ENCODE results near the gene CSNK1A1. TPM values are rescaled to one million over a fixed set of nuclear protein-coding genes. Genes with fewer than 3 reads are reported as not detected.
A peak's percentile ranks its signal among the peaks of the same experiment; 100 is the strongest.

CSNK1A1 gene
- total RNA-seq, 1 experiment from 2014 or later = 263 TPM

DNA sequence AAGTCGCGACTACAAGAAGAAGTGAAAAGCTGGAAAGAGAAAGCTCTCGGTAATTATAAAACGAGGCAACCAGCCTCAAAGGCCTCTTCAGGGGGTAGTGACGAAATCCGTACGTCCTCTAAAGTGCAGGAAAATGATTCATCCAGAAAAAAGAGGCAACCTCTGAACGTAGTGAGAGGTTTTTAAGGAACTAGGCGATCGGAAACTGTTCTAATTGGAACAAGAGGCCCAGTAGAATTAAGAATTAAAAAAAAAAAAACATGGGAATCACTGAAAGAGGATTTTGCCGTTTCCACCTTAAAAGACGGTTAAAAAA, 1.0 kb downstream of the CSNK1A1 start:
- Histone ChIP-seq H3K27me3 (ENCODE audit: insufficient read depth, low read length) (no peaks in the 10 kb centered on the region), H3K4me1 (ENCODE audit: control insufficient read depth in 1 of 2, insufficient read depth in 2 of 2, low read length in 2 of 2) (peaks cover 11 to 62% of the 10 kb centered on the region in 2 experiments; a peak in 3 of 4 replicates), H3K4me2 (ENCODE audit: low read length) (peak overlapping the region; percentile 84), H3K4me3 (replicated peaks in 1 of 2; ENCODE audit: low read depth in 1 of 2, low read length in 2 of 2) (peak overlapping the region; percentile 85 to 99), H3K36me3 (ENCODE audit: control insufficient read depth in 1 of 2, insufficient read depth in 2 of 2, low read length in 2 of 2) (peaks cover 9 to 33% of the 10 kb centered on the region in 2 experiments), H2AFZ (ENCODE audit: low read depth, low read length, poor library complexity, severe bottlenecking) (no peak overlapping the region), H3K27ac (ENCODE audit: low read depth, low read length) (peak overlapping the region; percentile 93), H3K79me2 (ENCODE audit: insufficient read depth, low read length) (peaks cover 65% of the 10 kb centered on the region), H3K9me2 (ENCODE audit: insufficient read depth) (no peaks in the 10 kb centered on the region), H3K9me3 (ENCODE audit: control insufficient read depth in 1 of 2, insufficient read depth in 1 of 2, low read depth in 1 of 2, low read length in 2 of 2) (no peaks in the 10 kb centered on the region), H4K20me1 (ENCODE audit: insufficient read depth) (peaks cover 6% of the 10 kb centered on the region; the same call in 1 of the 2 replicates), H3K9ac (ENCODE audit: low read length) (peak overlapping the region; percentile 99)
- ChIA-PET RAD21 (ENCODE audit: low non-redundant PET in 1 of 2, low total read pairs in 2 of 2, uncharacterized antibody in 2 of 2, unreplicated experiment in 2 of 2) (no interaction called here), POLR2A (interaction anchor here (0.7 to 4.5 kb wide), 5 partner anchors 12 to 104 kb away, joined by 3 to 56 read pairs (median 4); no protein-coding TSS in a partner anchor), CTCF (interaction anchor here (1.9 kb wide), 1 partner anchor 12 kb away, joined by 7 read pairs; no protein-coding TSS in a partner anchor)
- TF ChIP-seq ZNF274 (IDR thresholded peaks at IDR 0.05; ENCODE audit: low read depth, low read length) = no peak
- no peak for TF ChIP-seq SRF (IDR thresholded peaks at IDR 0.05; ENCODE audit: low read depth)
- no peak for TF ChIP-seq ELF1 (IDR thresholded peaks at IDR 0.05; ENCODE audit: borderline replicate concordance, low read depth)
- no peak for TF ChIP-seq YY1 (IDR thresholded peaks at IDR 0.05; ENCODE audit: extremely low read depth, insufficient replicate concordance, low read depth, low read length)
- TF ChIP-seq ZFX (IDR thresholded peaks at IDR 0.05) = no peak
- TF ChIP-seq, protein P1, sequence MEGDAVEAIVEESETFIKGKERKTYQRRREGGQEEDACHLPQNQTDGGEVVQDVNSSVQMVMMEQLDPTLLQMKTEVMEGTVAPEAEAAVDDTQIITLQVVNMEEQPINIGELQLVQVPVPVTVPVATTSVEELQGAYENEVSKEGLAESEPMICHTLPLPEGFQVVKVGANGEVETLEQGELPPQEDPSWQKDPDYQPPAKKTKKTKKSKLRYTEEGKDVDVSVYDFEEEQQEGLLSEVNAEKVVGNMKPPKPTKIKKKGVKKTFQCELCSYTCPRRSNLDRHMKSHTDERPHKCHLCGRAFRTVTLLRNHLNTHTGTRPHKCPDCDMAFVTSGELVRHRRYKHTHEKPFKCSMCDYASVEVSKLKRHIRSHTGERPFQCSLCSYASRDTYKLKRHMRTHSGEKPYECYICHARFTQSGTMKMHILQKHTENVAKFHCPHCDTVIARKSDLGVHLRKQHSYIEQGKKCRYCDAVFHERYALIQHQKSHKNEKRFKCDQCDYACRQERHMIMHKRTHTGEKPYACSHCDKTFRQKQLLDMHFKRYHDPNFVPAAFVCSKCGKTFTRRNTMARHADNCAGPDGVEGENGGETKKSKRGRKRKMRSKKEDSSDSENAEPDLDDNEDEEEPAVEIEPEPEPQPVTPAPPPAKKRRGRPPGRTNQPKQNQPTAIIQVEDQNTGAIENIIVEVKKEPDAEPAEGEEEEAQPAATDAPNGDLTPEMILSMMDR (IDR thresholded peaks at IDR 0.05 in 2 of 3, conservative IDR thresholded peaks at IDR 0.05 in 1 of 3; ENCODE audit: borderline replicate concordance in 1 of 3, insufficient read depth in 1 of 3, low read depth in 2 of 3, low read length in 2 of 3) = no peak
- TF ChIP-seq EZH2 (IDR thresholded peaks at IDR 0.05) = no peak
- no peak for TF ChIP-seq RAD21 (IDR thresholded peaks at IDR 0.05; ENCODE audit: low read depth)
- TF ChIP-seq, protein P2, sequence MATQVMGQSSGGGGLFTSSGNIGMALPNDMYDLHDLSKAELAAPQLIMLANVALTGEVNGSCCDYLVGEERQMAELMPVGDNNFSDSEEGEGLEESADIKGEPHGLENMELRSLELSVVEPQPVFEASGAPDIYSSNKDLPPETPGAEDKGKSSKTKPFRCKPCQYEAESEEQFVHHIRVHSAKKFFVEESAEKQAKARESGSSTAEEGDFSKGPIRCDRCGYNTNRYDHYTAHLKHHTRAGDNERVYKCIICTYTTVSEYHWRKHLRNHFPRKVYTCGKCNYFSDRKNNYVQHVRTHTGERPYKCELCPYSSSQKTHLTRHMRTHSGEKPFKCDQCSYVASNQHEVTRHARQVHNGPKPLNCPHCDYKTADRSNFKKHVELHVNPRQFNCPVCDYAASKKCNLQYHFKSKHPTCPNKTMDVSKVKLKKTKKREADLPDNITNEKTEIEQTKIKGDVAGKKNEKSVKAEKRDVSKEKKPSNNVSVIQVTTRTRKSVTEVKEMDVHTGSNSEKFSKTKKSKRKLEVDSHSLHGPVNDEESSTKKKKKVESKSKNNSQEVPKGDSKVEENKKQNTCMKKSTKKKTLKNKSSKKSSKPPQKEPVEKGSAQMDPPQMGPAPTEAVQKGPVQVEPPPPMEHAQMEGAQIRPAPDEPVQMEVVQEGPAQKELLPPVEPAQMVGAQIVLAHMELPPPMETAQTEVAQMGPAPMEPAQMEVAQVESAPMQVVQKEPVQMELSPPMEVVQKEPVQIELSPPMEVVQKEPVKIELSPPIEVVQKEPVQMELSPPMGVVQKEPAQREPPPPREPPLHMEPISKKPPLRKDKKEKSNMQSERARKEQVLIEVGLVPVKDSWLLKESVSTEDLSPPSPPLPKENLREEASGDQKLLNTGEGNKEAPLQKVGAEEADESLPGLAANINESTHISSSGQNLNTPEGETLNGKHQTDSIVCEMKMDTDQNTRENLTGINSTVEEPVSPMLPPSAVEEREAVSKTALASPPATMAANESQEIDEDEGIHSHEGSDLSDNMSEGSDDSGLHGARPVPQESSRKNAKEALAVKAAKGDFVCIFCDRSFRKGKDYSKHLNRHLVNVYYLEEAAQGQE (IDR thresholded peaks at IDR 0.05; ENCODE audit: low read depth) = no peak
- no peak for TF ChIP-seq CEBPB (IDR thresholded peaks at IDR 0.05; ENCODE audit: low read depth)
- TF ChIP-seq SP1 (IDR thresholded peaks at IDR 0.05; ENCODE audit: low read depth) = no peak
- TF ChIP-seq, protein P3, sequence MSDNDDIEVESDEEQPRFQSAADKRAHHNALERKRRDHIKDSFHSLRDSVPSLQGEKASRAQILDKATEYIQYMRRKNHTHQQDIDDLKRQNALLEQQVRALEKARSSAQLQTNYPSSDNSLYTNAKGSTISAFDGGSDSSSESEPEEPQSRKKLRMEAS (IDR thresholded peaks at IDR 0.05) = no peak
- TF ChIP-seq FOSL1 (IDR thresholded peaks at IDR 0.05; ENCODE audit: low read depth) = no peak
- no TSS peak for BruUV-seq (replicated peaks)
- no peak for DNase-seq (ENCODE audit: low read depth, low spot score)
- intact Hi-C loops (cut with micrococcal nuclease) = no loop called here
- no peak for ATAC-seq
